Neuronal stem cell (in vitro differentiated cells): ENCODE results near the gene THOC1.

Experiments used
- DNase-seq: peaks from one replicate; pipeline ENCODE4 v3.0.0-alpha.2; 2013; ENCODE audit warnings: low spot score
- H2AFZ ChIP-seq: one replicate; pipeline ENCODE4 v1.6.1; 2013; ENCODE audit warnings: mild to moderate bottlenecking, low read length, inconsistent platforms
- H2AK5ac ChIP-seq: 2 replicates; pipeline ENCODE4 v1.6.1; 2013; ENCODE audit warnings: low read depth, mild to moderate bottlenecking, inconsistent platforms, low read length, moderate library complexity, mixed read lengths
- H2BK120ac ChIP-seq: 2 replicates; pipeline ENCODE4 v1.6.1; 2013; ENCODE audit warnings: low read depth, mild to moderate bottlenecking, inconsistent platforms, low read length, moderate library complexity, mixed read lengths
- H2BK12ac ChIP-seq: one replicate; pipeline ENCODE4 v1.6.1; 2013; ENCODE audit warnings: low read length, inconsistent platforms
- H2BK15ac ChIP-seq: 2 replicates; pipeline ENCODE4 v1.6.1; 2013; ENCODE audit warnings: mild to moderate bottlenecking, low read length, inconsistent platforms, mixed read lengths
- H2BK5ac ChIP-seq: one replicate; pipeline ENCODE4 v1.6.1; 2013; ENCODE audit warnings: inconsistent platforms, mild to moderate bottlenecking, low read length, moderate library complexity
- H3K14ac ChIP-seq: one replicate; pipeline ENCODE4 v1.6.1; 2013; ENCODE audit warnings: low read length, inconsistent platforms
- H3K18ac ChIP-seq: 2 replicates; pipeline ENCODE4 v1.6.1; 2013; ENCODE audit warnings: low read length, inconsistent platforms
- H3K23ac ChIP-seq: 2 replicates; pipeline ENCODE4 v1.6.1; 2013; ENCODE audit warnings: low read depth, mild to moderate bottlenecking, mixed read lengths, low read length, inconsistent platforms; ENCODE audit not compliant: poor library complexity
- H3K27ac ChIP-seq: replicated peaks from 3 replicates; pipeline ENCODE4 v1.5.1; 2013; ENCODE audit warnings: low read length, inconsistent platforms
- H3K27me3 ChIP-seq, 3 experiments: 2 replicates each; pipeline ENCODE4 v1.6.1; 2013; ENCODE audit warnings: low read length in 3 of 3, mild to moderate bottlenecking in 2 of 3, inconsistent platforms in 1 of 3, low read depth in 1 of 3, mixed read lengths in 1 of 3, moderate library complexity in 1 of 3; ENCODE audit not compliant: control insufficient read depth in 3 of 3, insufficient read depth in 3 of 3
- H3K36me3 ChIP-seq, 2 donors: replicated peaks in 1 of 2; 2 replicates each; pipeline ENCODE4 v1.6.1; 2013; ENCODE audit warnings: low read length in 2 of 2; ENCODE audit not compliant: control insufficient read depth in 2 of 2, insufficient read depth in 2 of 2
- H3K4ac ChIP-seq: 2 replicates; pipeline ENCODE4 v1.6.1; 2013; ENCODE audit warnings: inconsistent platforms, mild to moderate bottlenecking, low read length, moderate library complexity
- H3K4me1 ChIP-seq, 2 donors: 1 replicate in 1 of 2; 2 replicates in 1 of 2; pipeline ENCODE4 v1.6.1; 2013; ENCODE audit warnings: low read length in 2 of 2, low read depth in 1 of 2; ENCODE audit not compliant: control insufficient read depth in 2 of 2, insufficient read depth in 1 of 2
- H3K4me2 ChIP-seq: one replicate; pipeline ENCODE4 v1.6.1; 2013; ENCODE audit warnings: mild to moderate bottlenecking, low read length, inconsistent platforms; ENCODE audit not compliant: insufficient read depth, poor library complexity, severe bottlenecking
- H3K4me3 ChIP-seq, 2 donors: 2 replicates each; pipeline ENCODE4 v1.5.1; 2013; ENCODE audit warnings: low read length in 2 of 2, mild to moderate bottlenecking in 2 of 2, inconsistent platforms in 1 of 2, moderate library complexity in 1 of 2
- H3K79me1 ChIP-seq: one replicate; pipeline ENCODE4 v1.6.1; 2013; ENCODE audit warnings: low read depth, mild to moderate bottlenecking, inconsistent platforms, low read length, moderate library complexity
- H3K9ac ChIP-seq: one replicate; pipeline ENCODE4 v1.6.1; 2013; ENCODE audit warnings: mild to moderate bottlenecking, low read depth, low read length, inconsistent platforms; ENCODE audit not compliant: poor library complexity
- H3K9me3 ChIP-seq, 2 donors: replicated peaks in 1 of 2; 2 replicates each; pipeline versions ENCODE3 to v1.6.1; 2013; ENCODE audit warnings: low read length in 2 of 2, mild to moderate bottlenecking in 2 of 2, inconsistent platforms in 1 of 2, low read depth in 1 of 2, mixed read lengths in 1 of 2, moderate library complexity in 1 of 2; ENCODE audit not compliant: control insufficient read depth in 2 of 2, insufficient read depth in 1 of 2
- H4K8ac ChIP-seq: one replicate; pipeline ENCODE4 v1.6.1; 2013; ENCODE audit warnings: low read depth, mild to moderate bottlenecking, inconsistent platforms, low read length, moderate library complexity
- H4K91ac ChIP-seq: one replicate; pipeline ENCODE4 v1.6.1; 2013; ENCODE audit warnings: low read length, low read depth, mild to moderate bottlenecking, inconsistent platforms; ENCODE audit not compliant: poor library complexity
- WGBS, 2 donors: extraction: QIAGEN DNeasy Blood & Tissue Kit; methylation state at CpG; one replicate each; pipeline ENCODE4 v1.1.7; 2013; ENCODE audit warnings: missing lambda C conversion rate in 2 of 2, mixed read lengths in 1 of 2; ENCODE audit not compliant: insufficient read length in 2 of 2, insufficient replicate concordance in 1 of 2; ENCODE audit errors: extremely low coverage in 2 of 2; 5-methylcytosine and 5-hydroxymethylcytosine counted together

The THOC1 gene

GRCh38 chr18:261398-262073 is 6.3 kb downstream of the THOC1 start:
- no CpG with 5 or more reads among the region's 2 CpGs for WGBS, 2 donors
- H3K4me3 ChIP-seq: no peak overlapping the region

GRCh38 chr18:260547-260946 is 7.3 kb downstream of the THOC1 start:
- Histone ChIP-seq H2AK5ac (no peak overlapping the region), H3K4me3 (no peak overlapping the region), H4K91ac (no peak overlapping the region), H3K4ac (no peak overlapping the region), H2BK15ac (no peak overlapping the region), H3K9me3 (no peaks in the 10 kb centered on the region), H3K36me3 (peaks cover 23 to 98% of the 10 kb centered on the region in 2 donors), H3K14ac (no peak overlapping the region), H2BK12ac (no peak overlapping the region), H3K27ac (no peak overlapping the region), H2BK5ac (no peak overlapping the region), H3K9ac (no peak overlapping the region), H3K27me3 (no peaks in the 10 kb centered on the region), H3K4me2 (no peak overlapping the region), H3K23ac (no peak overlapping the region), H2AFZ (no peak overlapping the region), H3K79me1 (no peaks in the 10 kb centered on the region), H3K4me1 (no peaks in the 10 kb centered on the region), H4K8ac (no peak overlapping the region), H2BK120ac (no peak overlapping the region), H3K18ac (no peak overlapping the region)
- DNase-seq: no peak
- no CpG with 5 or more reads among the region's 2 CpGs for WGBS, 2 donors

More at GRCh38 chr18:261398-262073, 6.3 kb downstream of the THOC1 start:
- no peak overlapping the region for H2BK120ac ChIP-seq
- H2AFZ ChIP-seq: no peak overlapping the region
- no peaks in the 10 kb centered on the region for H3K9me3 ChIP-seq
- H3K27ac ChIP-seq: no peak overlapping the region
- H3K4me2 ChIP-seq: no peak overlapping the region
- H3K18ac ChIP-seq: no peak overlapping the region
- no peak overlapping the region for H3K9ac ChIP-seq
- DNase-seq: no peak
- no peak overlapping the region for H3K14ac ChIP-seq
- no peak overlapping the region for H3K23ac ChIP-seq
- H3K79me1 ChIP-seq: no peaks in the 10 kb centered on the region
- no peaks in the 10 kb centered on the region for H3K4me1 ChIP-seq
- no peak overlapping the region for H2BK5ac ChIP-seq
- H3K4ac ChIP-seq: no peak overlapping the region
- H3K36me3 ChIP-seq: peaks cover 19 to 98% of the 10 kb centered on the region in 2 donors
- no peak overlapping the region for H2AK5ac ChIP-seq
- H2BK12ac ChIP-seq: no peak overlapping the region
- H4K8ac ChIP-seq: no peak overlapping the region
- no peak overlapping the region for H4K91ac ChIP-seq
- no peak overlapping the region for H2BK15ac ChIP-seq
- H3K27me3 ChIP-seq: no peaks in the 10 kb centered on the region

- Histone ChIP-seq H2BK5ac (no peak overlapping the region), H2BK120ac (no peak overlapping the region), H4K91ac (no peak overlapping the region), H3K9ac (no peak overlapping the region), H3K9me3 (no peaks in the 10 kb centered on the region), H2AK5ac (no peak overlapping the region), H4K8ac (no peak overlapping the region), H2AFZ (no peak overlapping the region), H3K36me3 (peaks cover 20 to 100% of the 10 kb centered on the region in 2 donors), H3K27ac (no peak overlapping the region), H3K4ac (no peak overlapping the region), H3K79me1 (no peaks in the 10 kb centered on the region), H2BK12ac (no peak overlapping the region), H2BK15ac (no peak overlapping the region), H3K4me1 (no peaks in the 10 kb centered on the region), H3K4me3 (no peak overlapping the region), H3K27me3 (no peaks in the 10 kb centered on the region), H3K4me2 (no peak overlapping the region), H3K14ac (no peak overlapping the region), H3K18ac (no peak overlapping the region), H3K23ac (no peak overlapping the region)
- WGBS, 2 donors: no CpG with 5 or more reads among the region's 4 CpGs
- DNase-seq: no peak
Measured at GRCh38 chr18:255171-255570, 12.7 kb downstream of the THOC1 start.

GRCh38 chr18:253121-253520 is 14.7 kb downstream of the THOC1 start:
- Histone ChIP-seq H3K4ac (no peak overlapping the region), H3K4me1 (no peaks in the 10 kb centered on the region), H2BK5ac (no peak overlapping the region), H3K23ac (no peak overlapping the region), H3K18ac (no peak overlapping the region), H3K9me3 (no peaks in the 10 kb centered on the region), H3K36me3 (peaks cover 21 to 97% of the 10 kb centered on the region in 2 donors), H2BK12ac (no peak overlapping the region), H3K4me2 (no peak overlapping the region), H3K79me1 (no peaks in the 10 kb centered on the region), H3K27ac (no peak overlapping the region), H3K9ac (no peak overlapping the region), H4K8ac (no peak overlapping the region), H2AFZ (no peak overlapping the region), H4K91ac (no peak overlapping the region), H2AK5ac (no peak overlapping the region), H3K27me3 (no peaks in the 10 kb centered on the region), H3K14ac (no peak overlapping the region), H3K4me3 (no peak overlapping the region), H2BK15ac (no peak overlapping the region), H2BK120ac (no peak overlapping the region)
- no CpG with 5 or more reads among the region's 1 CpG for WGBS, 2 donors
- DNase-seq: no peak
